ENCODE measurements around the gene TCP11L2.

GRCh38 chr12:106333756-106334155 is 31.2 kb downstream of the TCP11L2 start:
- TF ChIP-seq CTCF (conservative IDR thresholded peaks at IDR 0.05) (no peak), ZFX (IDR thresholded peaks at IDR 0.05) (no peak)

Data from C4-2B (cell line).